Measurements from ENCODE around the gene NUDT3. TPM values are rescaled to one million over a fixed set of nuclear protein-coding genes. Genes with fewer than 3 reads are reported as not detected.
A peak's percentile ranks its signal among the peaks of the same experiment; 100 is the strongest.

The NUDT3 gene
- total RNA-seq, 6 experiments from 2014 or later, result 14.5 to 22.7 (median 16.7) TPM

- no peak overlapping the region for H3K4me3 ChIP-seq
- 93% methylated on average over 5 of the region's 6 CpGs for WGBS (ENCODE audit: insufficient coverage, low coverage, low lambda C conversion rate, missing lambda C conversion rate)
- H3K4me1 ChIP-seq, result peaks cover 0 to 8% (median 0%) of the 10 kb centered on the region in 4 donors
- intact Hi-C loops (cut with DNase I), result no loop called here
- ATAC-seq, result no peak
- H3K27me3 ChIP-seq, result no peaks in the 10 kb centered on the region
- no peaks in the 10 kb centered on the region for H3K9me3 ChIP-seq
- H3K36me3 ChIP-seq, result no peaks in the 10 kb centered on the region
- no peak for TF ChIP-seq CTCF (IDR thresholded peaks at IDR 0.05)
- TF ChIP-seq POLR2A (IDR thresholded peaks at IDR 0.05), result no peak
- no peak overlapping the region for H3K27ac ChIP-seq
- DNase-seq, result no peak
Measured at GRCh38 chr6:34396518-34396917, 4.0 kb upstream of the NUDT3 start.

GRCh38 chr6:34393966-34394305, 1.5 kb upstream of the NUDT3 start:
- Histone ChIP-seq H3K4me3 (no peak overlapping the region), H3K27me3 (no peaks in the 10 kb centered on the region), H3K9me3 (no peaks in the 10 kb centered on the region), H3K4me1 (peaks cover 0 to 18% (median 5%) of the 10 kb centered on the region in 4 donors), H3K36me3 (no peaks in the 10 kb centered on the region), H3K27ac (no peak overlapping the region)
- WGBS (ENCODE audit: insufficient coverage, low coverage, low lambda C conversion rate, missing lambda C conversion rate), result 79% methylated on average over 3 of the region's 3 CpGs
- no peak for TF ChIP-seq POLR2A (IDR thresholded peaks at IDR 0.05)
- TF ChIP-seq CTCF (IDR thresholded peaks at IDR 0.05), result no peak
- intact Hi-C loops (cut with DNase I), result no loop called here
- DNase-seq (no peak), ATAC-seq (no peak)

- Histone ChIP-seq H3K4me3 (peak overlapping the region; percentile 73 to 88 (median 84)), H3K27me3 (no peaks in the 10 kb centered on the region), H3K4me1 (peaks cover 0 to 18% (median 5%) of the 10 kb centered on the region in 4 donors), H3K36me3 (no peaks in the 10 kb centered on the region), H3K9me3 (no peaks in the 10 kb centered on the region), H3K27ac (peak overlapping the region in 2 of 3 donors; percentile 92 to 93)
- TF ChIP-seq CTCF (IDR thresholded peaks at IDR 0.05), result no peak
- DNase-seq (peak in 1 of 3 donors; percentile 20), ATAC-seq (no peak)
- intact Hi-C loops (cut with DNase I), result no loop called here
- 43% methylated on average over 16 of the region's 16 CpGs for WGBS (ENCODE audit: insufficient coverage, low coverage, low lambda C conversion rate, missing lambda C conversion rate)
Measured at GRCh38 chr6:34393191-34393965, 909 bp upstream of the NUDT3 start.

- Histone ChIP-seq H3K4me3 (peak overlapping the region; percentile 73 to 88 (median 84)), H3K36me3 (no peaks in the 10 kb centered on the region), H3K4me1 (peaks cover 0 to 23% (median 7%) of the 10 kb centered on the region in 4 donors), H3K9me3 (no peaks in the 10 kb centered on the region), H3K27me3 (no peaks in the 10 kb centered on the region), H3K27ac (peak overlapping the region; percentile 91 to 93 (median 92))
- TF ChIP-seq CTCF (IDR thresholded peaks at IDR 0.05), result no peak
- peak; percentile 9 for TF ChIP-seq POLR2A (IDR thresholded peaks at IDR 0.05)
- peak; percentile 36 to 49 (median 48) for ATAC-seq
- under 1% methylated on average over 18 of the region's 78 CpGs for WGBS (ENCODE audit: insufficient coverage, low coverage, low lambda C conversion rate, missing lambda C conversion rate)
- peak; percentile 56 to 76 (median 70) for DNase-seq
- intact Hi-C loops (cut with DNase I), result no loop called here
Measured at GRCh38 chr6:34391786-34392496, 528 bp downstream of the NUDT3 start.
